HL-60 (cell line): ENCODE measurements around the gene CCR2.

Experiments
- DNase-seq, 2 experiments: peaks; one replicate each; pipeline ENCODE4 v3.0.0-alpha.2; 2010 to 2020; ENCODE audit warnings: low read depth in 1 of 2, low spot score in 1 of 2
- H3K27ac ChIP-seq: fragments of 250-450 bp; sonication (Bioruptor Pico); replicated peaks from 2 replicates; pipeline ENCODE4 v1.5.1; 2020; ENCODE audit warnings: mild to moderate bottlenecking, moderate library complexity
- H3K27me3 ChIP-seq: fragments of 250-450 bp; sonication (Bioruptor Pico); 2 replicates; pipeline ENCODE4 v1.5.1; 2021; ENCODE audit warnings: mild to moderate bottlenecking, moderate library complexity; ENCODE audit not compliant: insufficient read depth, poor library complexity, severe bottlenecking
- H3K4me3 ChIP-seq: replicated peaks from 2 replicates; pipeline ENCODE4 v1.5.1; 2011; ENCODE audit warnings: mild to moderate bottlenecking, control low read depth, low read length; ENCODE audit not compliant: insufficient read depth
- GABPA ChIP-seq: IDR thresholded peaks from 2 replicates; pipeline ENCODE4 v1.6.1; 2012; ENCODE audit warnings: low read depth
- POLR2AphosphoS5 ChIP-seq: IDR thresholded peaks from 2 replicates; pipeline ENCODE4 v1.6.1; 2012; ENCODE audit warnings: low read depth
- SPI1 ChIP-seq: IDR thresholded peaks from 2 replicates; pipeline ENCODE4 v1.6.1; 2012; ENCODE audit warnings: low read depth, mild to moderate bottlenecking, borderline replicate concordance
- TF ChIP-seq, protein P1 (sequence below): IDR thresholded peaks from one replicate; pipeline ENCODE4 v1.5.1; 2011; ENCODE audit warnings: low read length, control low read depth, inconsistent platforms; ENCODE audit not compliant: insufficient read depth
- TF ChIP-seq, protein P2 (sequence below): IDR thresholded peaks from 2 replicates; pipeline ENCODE4 v1.6.1; 2012; ENCODE audit warnings: low read depth; ENCODE audit not compliant: insufficient replicate concordance

CCR2 gene

DNA sequence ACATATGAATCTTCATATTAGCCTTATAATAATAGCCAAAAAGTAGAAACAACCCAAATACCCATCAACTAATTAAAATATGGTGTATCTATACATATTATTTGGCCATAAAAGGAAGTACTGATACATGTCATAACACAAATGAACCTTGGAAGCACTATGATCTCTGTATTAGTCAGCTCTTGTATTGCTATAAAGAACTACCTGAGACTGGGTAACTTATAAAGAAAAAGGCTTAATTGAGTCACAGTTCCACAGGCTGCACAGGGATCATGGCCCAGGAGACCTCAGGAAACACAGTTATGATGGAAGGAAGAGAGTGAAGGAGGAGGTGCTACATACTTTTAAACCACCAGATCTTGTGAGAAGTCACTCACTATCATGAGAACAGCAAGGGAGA is 16.0 kb upstream of the CCR2 start:
- H3K27ac ChIP-seq: no peak overlapping the region
- no peaks in the 10 kb centered on the region for H3K27me3 ChIP-seq
- no peak overlapping the region for H3K4me3 ChIP-seq
- DNase-seq: no peak
- TF ChIP-seq GABPA (no peak), POLR2AphosphoS5 (no peak), SPI1 (no peak)
- TF ChIP-seq, protein P1, sequence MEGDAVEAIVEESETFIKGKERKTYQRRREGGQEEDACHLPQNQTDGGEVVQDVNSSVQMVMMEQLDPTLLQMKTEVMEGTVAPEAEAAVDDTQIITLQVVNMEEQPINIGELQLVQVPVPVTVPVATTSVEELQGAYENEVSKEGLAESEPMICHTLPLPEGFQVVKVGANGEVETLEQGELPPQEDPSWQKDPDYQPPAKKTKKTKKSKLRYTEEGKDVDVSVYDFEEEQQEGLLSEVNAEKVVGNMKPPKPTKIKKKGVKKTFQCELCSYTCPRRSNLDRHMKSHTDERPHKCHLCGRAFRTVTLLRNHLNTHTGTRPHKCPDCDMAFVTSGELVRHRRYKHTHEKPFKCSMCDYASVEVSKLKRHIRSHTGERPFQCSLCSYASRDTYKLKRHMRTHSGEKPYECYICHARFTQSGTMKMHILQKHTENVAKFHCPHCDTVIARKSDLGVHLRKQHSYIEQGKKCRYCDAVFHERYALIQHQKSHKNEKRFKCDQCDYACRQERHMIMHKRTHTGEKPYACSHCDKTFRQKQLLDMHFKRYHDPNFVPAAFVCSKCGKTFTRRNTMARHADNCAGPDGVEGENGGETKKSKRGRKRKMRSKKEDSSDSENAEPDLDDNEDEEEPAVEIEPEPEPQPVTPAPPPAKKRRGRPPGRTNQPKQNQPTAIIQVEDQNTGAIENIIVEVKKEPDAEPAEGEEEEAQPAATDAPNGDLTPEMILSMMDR: no peak
- TF ChIP-seq, protein P2, sequence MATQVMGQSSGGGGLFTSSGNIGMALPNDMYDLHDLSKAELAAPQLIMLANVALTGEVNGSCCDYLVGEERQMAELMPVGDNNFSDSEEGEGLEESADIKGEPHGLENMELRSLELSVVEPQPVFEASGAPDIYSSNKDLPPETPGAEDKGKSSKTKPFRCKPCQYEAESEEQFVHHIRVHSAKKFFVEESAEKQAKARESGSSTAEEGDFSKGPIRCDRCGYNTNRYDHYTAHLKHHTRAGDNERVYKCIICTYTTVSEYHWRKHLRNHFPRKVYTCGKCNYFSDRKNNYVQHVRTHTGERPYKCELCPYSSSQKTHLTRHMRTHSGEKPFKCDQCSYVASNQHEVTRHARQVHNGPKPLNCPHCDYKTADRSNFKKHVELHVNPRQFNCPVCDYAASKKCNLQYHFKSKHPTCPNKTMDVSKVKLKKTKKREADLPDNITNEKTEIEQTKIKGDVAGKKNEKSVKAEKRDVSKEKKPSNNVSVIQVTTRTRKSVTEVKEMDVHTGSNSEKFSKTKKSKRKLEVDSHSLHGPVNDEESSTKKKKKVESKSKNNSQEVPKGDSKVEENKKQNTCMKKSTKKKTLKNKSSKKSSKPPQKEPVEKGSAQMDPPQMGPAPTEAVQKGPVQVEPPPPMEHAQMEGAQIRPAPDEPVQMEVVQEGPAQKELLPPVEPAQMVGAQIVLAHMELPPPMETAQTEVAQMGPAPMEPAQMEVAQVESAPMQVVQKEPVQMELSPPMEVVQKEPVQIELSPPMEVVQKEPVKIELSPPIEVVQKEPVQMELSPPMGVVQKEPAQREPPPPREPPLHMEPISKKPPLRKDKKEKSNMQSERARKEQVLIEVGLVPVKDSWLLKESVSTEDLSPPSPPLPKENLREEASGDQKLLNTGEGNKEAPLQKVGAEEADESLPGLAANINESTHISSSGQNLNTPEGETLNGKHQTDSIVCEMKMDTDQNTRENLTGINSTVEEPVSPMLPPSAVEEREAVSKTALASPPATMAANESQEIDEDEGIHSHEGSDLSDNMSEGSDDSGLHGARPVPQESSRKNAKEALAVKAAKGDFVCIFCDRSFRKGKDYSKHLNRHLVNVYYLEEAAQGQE: no peak

DNA sequence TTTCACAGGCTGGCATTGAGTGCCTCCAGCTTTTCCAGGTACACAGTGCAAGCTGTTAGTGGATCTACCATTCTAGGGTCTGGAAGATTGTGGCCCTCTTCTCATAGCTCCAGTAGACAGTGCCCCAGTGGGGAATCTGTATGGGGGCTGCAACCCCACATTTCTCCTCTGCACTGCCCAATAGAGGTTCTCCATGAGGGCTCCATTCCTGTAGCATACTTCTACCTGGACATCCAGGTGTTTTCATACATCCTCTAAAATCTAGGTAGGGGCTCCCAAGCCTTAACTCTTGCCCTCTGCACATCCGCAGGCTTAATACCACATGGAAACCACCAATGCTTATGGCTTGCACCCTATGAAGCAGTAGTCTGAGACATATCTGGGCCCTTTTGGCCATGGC is 15.1 kb upstream of the CCR2 start:
- Histone ChIP-seq H3K27ac (no peak overlapping the region), H3K27me3 (no peaks in the 10 kb centered on the region), H3K4me3 (no peak overlapping the region)
- DNase-seq: no peak
- TF ChIP-seq, protein P1: no peak

DNA sequence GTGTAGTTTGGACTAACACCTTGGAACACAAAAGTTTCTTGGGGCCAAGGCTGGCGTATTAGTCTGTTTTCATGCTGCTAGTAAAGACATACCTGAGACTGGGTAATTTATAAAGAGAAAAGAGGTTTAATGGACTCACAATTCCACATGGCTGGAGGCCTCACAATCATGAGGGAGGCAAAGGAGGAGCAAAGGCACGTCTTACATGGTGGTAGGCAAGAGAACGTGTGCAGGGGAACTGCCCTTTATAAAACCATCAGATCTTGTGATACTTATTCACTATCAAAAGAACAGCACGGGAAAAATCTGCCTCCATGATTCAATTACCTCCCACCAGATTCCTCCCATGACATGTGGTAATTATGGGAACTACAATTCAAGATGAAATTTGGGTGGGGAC is 9.4 kb upstream of the CCR2 start:
- Histone ChIP-seq H3K27ac (no peak overlapping the region), H3K4me3 (no peak overlapping the region), H3K27me3 (no peaks in the 10 kb centered on the region)
- no peak for TF ChIP-seq SPI1
- no peak for TF ChIP-seq GABPA
- TF ChIP-seq, protein P2: no peak
- TF ChIP-seq POLR2AphosphoS5: no peak
- TF ChIP-seq, protein P1: no peak
- DNase-seq: no peak

DNA sequence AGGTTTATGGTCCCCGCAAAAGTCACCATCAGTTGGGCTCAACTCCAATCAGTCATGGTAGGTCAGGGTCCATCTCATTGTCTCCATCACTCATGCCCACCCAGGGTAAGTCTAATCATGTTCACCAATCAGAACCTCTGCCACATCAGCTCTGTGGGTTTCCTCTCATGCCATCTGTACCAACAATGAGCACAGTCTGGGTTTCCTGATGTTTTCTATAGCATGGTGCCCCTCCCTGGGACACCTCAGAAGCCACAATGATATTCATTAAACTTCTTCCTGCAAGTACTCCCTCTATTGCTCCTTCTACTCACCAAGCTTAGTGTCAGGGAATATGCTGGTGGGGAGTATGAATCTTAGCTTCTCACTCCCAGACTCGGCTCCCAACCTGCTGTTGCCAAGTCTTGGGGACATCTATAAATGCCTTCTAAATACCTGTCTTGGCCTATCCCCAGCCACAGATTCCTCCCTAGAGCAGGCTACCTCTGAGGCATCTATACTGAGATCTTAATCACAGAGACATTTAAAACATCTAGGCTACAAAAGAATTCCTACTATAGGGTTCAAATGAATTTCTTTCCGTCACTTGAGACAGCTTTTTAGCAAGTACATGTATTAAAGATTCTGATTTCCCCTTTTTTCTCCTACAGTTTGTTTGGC is 5.0 kb upstream of the CCR2 start:
- H3K4me3 ChIP-seq: no peak overlapping the region
- DNase-seq: no peak
- no peak overlapping the region for H3K27ac ChIP-seq
- no peaks in the 10 kb centered on the region for H3K27me3 ChIP-seq
- TF ChIP-seq, protein P2: no peak
- TF ChIP-seq, protein P1: no peak
- TF ChIP-seq GABPA: no peak
- TF ChIP-seq POLR2AphosphoS5: no peak
- TF ChIP-seq SPI1: peak; percentile 21; the same call in 1 of the 2 replicates
